ENCODE results near the gene PCSK9.
"Not testable (repeated sequence)": the region's sequence is repeated elsewhere in the genome, so short reads cannot be mapped to it uniquely, and the experiment has no call there.

Gene PCSK9

GRCh38 chr1:55015731-55016620, 23.4 kb upstream of the PCSK9 start:
- Histone ChIP-seq H3K4me3 (ENCODE audit: low read length) (no peak overlapping the region), H3K4me1 (ENCODE audit: control insufficient read depth, insufficient read depth, low read length) (no peaks in the 10 kb centered on the region), H3K27ac (ENCODE audit: low read depth, low read length) (no peak overlapping the region), H3K36me3 (ENCODE audit: control insufficient read depth, insufficient read depth, low read length) (no peaks in the 10 kb centered on the region), H3K27me3 (ENCODE audit: control insufficient read depth, insufficient read depth, low read length) (peaks cover 5% of the 10 kb centered on the region), H3K9ac (ENCODE audit: low read length) (no peak overlapping the region)

- H3K4me1 ChIP-seq (ENCODE audit: control insufficient read depth, insufficient read depth, low read length) = no peaks in the 10 kb centered on the region
- H3K27ac ChIP-seq (ENCODE audit: low read depth, low read length) = no peak overlapping the region
- no peak overlapping the region for H3K9ac ChIP-seq (ENCODE audit: low read length)
- no peak overlapping the region for H3K4me3 ChIP-seq (ENCODE audit: low read length)
- H3K27me3 ChIP-seq (ENCODE audit: control insufficient read depth, insufficient read depth, low read length) = peaks cover 5% of the 10 kb centered on the region
- no peaks in the 10 kb centered on the region for H3K36me3 ChIP-seq (ENCODE audit: control insufficient read depth, insufficient read depth, low read length)
Measured at GRCh38 chr1:55018395-55018794, 21.0 kb upstream of the PCSK9 start.

GRCh38 chr1:55021942-55022546, 17.3 kb upstream of the PCSK9 start:
- H3K9ac ChIP-seq (ENCODE audit: low read length) = no peak overlapping the region
- no peak overlapping the region for H3K4me3 ChIP-seq (ENCODE audit: low read length)
- no peak overlapping the region for H3K27ac ChIP-seq (ENCODE audit: low read depth, low read length)
- H3K4me1 ChIP-seq (ENCODE audit: control insufficient read depth, insufficient read depth, low read length) = no peaks in the 10 kb centered on the region
- no peaks in the 10 kb centered on the region for H3K36me3 ChIP-seq (ENCODE audit: control insufficient read depth, insufficient read depth, low read length)
- H3K27me3 ChIP-seq (ENCODE audit: control insufficient read depth, insufficient read depth, low read length) = peaks cover 5% of the 10 kb centered on the region

- H3K27me3 ChIP-seq (ENCODE audit: control insufficient read depth, insufficient read depth, low read length); H3K4me1 ChIP-seq (ENCODE audit: control insufficient read depth, insufficient read depth, low read length); H3K36me3 ChIP-seq (ENCODE audit: control insufficient read depth, insufficient read depth, low read length); H3K9ac ChIP-seq (ENCODE audit: low read length); H3K4me3 ChIP-seq (ENCODE audit: low read length); H3K27ac ChIP-seq (ENCODE audit: low read depth, low read length): not testable (repeated sequence)
Measured at GRCh38 chr1:55024163-55024562, 15.2 kb upstream of the PCSK9 start.

- not testable (repeated sequence) for H3K9ac ChIP-seq (ENCODE audit: low read length); H3K4me3 ChIP-seq (ENCODE audit: low read length); H3K4me1 ChIP-seq (ENCODE audit: control insufficient read depth, insufficient read depth, low read length); H3K36me3 ChIP-seq (ENCODE audit: control insufficient read depth, insufficient read depth, low read length); H3K27ac ChIP-seq (ENCODE audit: low read depth, low read length); H3K27me3 ChIP-seq (ENCODE audit: control insufficient read depth, insufficient read depth, low read length)
Measured at GRCh38 chr1:55026682-55027081, 12.7 kb upstream of the PCSK9 start.

- H3K4me1 ChIP-seq (ENCODE audit: control insufficient read depth, insufficient read depth, low read length); H3K9ac ChIP-seq (ENCODE audit: low read length); H3K27me3 ChIP-seq (ENCODE audit: control insufficient read depth, insufficient read depth, low read length); H3K27ac ChIP-seq (ENCODE audit: low read depth, low read length); H3K4me3 ChIP-seq (ENCODE audit: low read length); H3K36me3 ChIP-seq (ENCODE audit: control insufficient read depth, insufficient read depth, low read length): not testable (repeated sequence)
Measured at GRCh38 chr1:55031098-55031497, 8.2 kb upstream of the PCSK9 start.

GRCh38 chr1:55033265-55033614, 6.1 kb upstream of the PCSK9 start:
- Histone ChIP-seq H3K4me1 (ENCODE audit: control insufficient read depth, insufficient read depth, low read length) (no peaks in the 10 kb centered on the region), H3K27ac (ENCODE audit: low read depth, low read length) (no peak overlapping the region), H3K9ac (ENCODE audit: low read length) (no peak overlapping the region), H3K4me3 (ENCODE audit: low read length) (no peak overlapping the region), H3K36me3 (ENCODE audit: control insufficient read depth, insufficient read depth, low read length) (no peaks in the 10 kb centered on the region), H3K27me3 (ENCODE audit: control insufficient read depth, insufficient read depth, low read length) (no peaks in the 10 kb centered on the region)

GRCh38 chr1:55034476-55035133, 4.7 kb upstream of the PCSK9 start:
- Histone ChIP-seq H3K4me1 (ENCODE audit: control insufficient read depth, insufficient read depth, low read length) (no peaks in the 10 kb centered on the region), H3K9ac (ENCODE audit: low read length) (no peak overlapping the region), H3K36me3 (ENCODE audit: control insufficient read depth, insufficient read depth, low read length) (no peaks in the 10 kb centered on the region), H3K27me3 (ENCODE audit: control insufficient read depth, insufficient read depth, low read length) (peaks cover 11% of the 10 kb centered on the region), H3K4me3 (ENCODE audit: low read length) (no peak overlapping the region), H3K27ac (ENCODE audit: low read depth, low read length) (no peak overlapping the region)

GRCh38 chr1:55035904-55036303, 3.4 kb upstream of the PCSK9 start:
- Histone ChIP-seq H3K4me3 (ENCODE audit: low read length) (no peak overlapping the region), H3K36me3 (ENCODE audit: control insufficient read depth, insufficient read depth, low read length) (no peaks in the 10 kb centered on the region), H3K4me1 (ENCODE audit: control insufficient read depth, insufficient read depth, low read length) (no peaks in the 10 kb centered on the region), H3K27me3 (ENCODE audit: control insufficient read depth, insufficient read depth, low read length) (peaks cover 11% of the 10 kb centered on the region), H3K27ac (ENCODE audit: low read depth, low read length) (no peak overlapping the region), H3K9ac (ENCODE audit: low read length) (no peak overlapping the region)

GRCh38 chr1:55037733-55038551, 1.4 kb upstream of the PCSK9 start:
- Histone ChIP-seq H3K27me3 (ENCODE audit: control insufficient read depth, insufficient read depth, low read length) (peaks cover 11% of the 10 kb centered on the region), H3K27ac (ENCODE audit: low read depth, low read length) (no peak overlapping the region), H3K9ac (ENCODE audit: low read length) (no peak overlapping the region)

GRCh38 chr1:55038552-55038838, 853 bp upstream of the PCSK9 start:
- H3K4me1 ChIP-seq (ENCODE audit: control insufficient read depth, insufficient read depth, low read length) = no peaks in the 10 kb centered on the region
- H3K36me3 ChIP-seq (ENCODE audit: control insufficient read depth, insufficient read depth, low read length) = no peaks in the 10 kb centered on the region
- H3K27ac ChIP-seq (ENCODE audit: low read depth, low read length) = no peak overlapping the region
- no peak overlapping the region for H3K4me3 ChIP-seq (ENCODE audit: low read length)
- peaks cover 11% of the 10 kb centered on the region for H3K27me3 ChIP-seq (ENCODE audit: control insufficient read depth, insufficient read depth, low read length)
- no peak overlapping the region for H3K9ac ChIP-seq (ENCODE audit: low read length)

More at GRCh38 chr1:55037733-55038551, 1.4 kb upstream of the PCSK9 start:
- H3K36me3 ChIP-seq (ENCODE audit: control insufficient read depth, insufficient read depth, low read length) = no peaks in the 10 kb centered on the region
- no peaks in the 10 kb centered on the region for H3K4me1 ChIP-seq (ENCODE audit: control insufficient read depth, insufficient read depth, low read length)
- no peak overlapping the region for H3K4me3 ChIP-seq (ENCODE audit: low read length)

GRCh38 chr1:55038974-55039341, 390 bp upstream of the PCSK9 start:
- Histone ChIP-seq H3K36me3 (ENCODE audit: control insufficient read depth, insufficient read depth, low read length) (no peaks in the 10 kb centered on the region), H3K27ac (ENCODE audit: low read depth, low read length) (no peak overlapping the region), H3K4me3 (ENCODE audit: low read length) (no peak overlapping the region)

More at GRCh38 chr1:55038974-55039341, 390 bp upstream of the PCSK9 start:
- peaks cover 11% of the 10 kb centered on the region for H3K27me3 ChIP-seq (ENCODE audit: control insufficient read depth, insufficient read depth, low read length)
- no peaks in the 10 kb centered on the region for H3K4me1 ChIP-seq (ENCODE audit: control insufficient read depth, insufficient read depth, low read length)
- no peak overlapping the region for H3K9ac ChIP-seq (ENCODE audit: low read length)

All from rectal smooth muscle tissue (tissue), 1 donor.